NCI-H2029 (cell line): ENCODE measurements around the gene PAPSS1.
"Not testable (repeated sequence)": the region's sequence is repeated elsewhere in the genome, so short reads cannot be mapped to it uniquely, and the experiment has no call there.

Experiments
- DNase-seq: peaks from one replicate; lab custom pipeline; 2025; lab: John Stamatoyannopoulos, UW

The PAPSS1 gene

GRCh38 chr4:107689912-107690587 lies 30.0 kb downstream of the PAPSS1 start:
- DNase-seq = no peak

GRCh38 chr4:107688421-107688820 lies 31.6 kb downstream of the PAPSS1 start:
- DNase-seq = no peak

- DNase-seq = no peak
Observed at GRCh38 chr4:107685740-107686139, 34.3 kb downstream of the PAPSS1 start.

GRCh38 chr4:107683873-107684272 lies 36.2 kb downstream of the PAPSS1 start:
- no peak for DNase-seq

GRCh38 chr4:107682306-107682705 lies 37.7 kb downstream of the PAPSS1 start:
- DNase-seq = no peak

GRCh38 chr4:107669068-107669467 lies 51.0 kb downstream of the PAPSS1 start:
- no peak for DNase-seq

- no peak for DNase-seq
Observed at GRCh38 chr4:107666134-107666533, 53.9 kb downstream of the PAPSS1 start.

GRCh38 chr4:107665001-107665400 lies 55.0 kb downstream of the PAPSS1 start:
- no peak for DNase-seq

- DNase-seq = no peak
Observed at GRCh38 chr4:107658400-107659336, 61.4 kb downstream of the PAPSS1 start.

- DNase-seq = no peak
Observed at GRCh38 chr4:107655289-107655688, 64.7 kb downstream of the PAPSS1 start.

- no peak for DNase-seq
Observed at GRCh38 chr4:107654694-107655093, 65.3 kb downstream of the PAPSS1 start.

- not testable (repeated sequence) for DNase-seq
Observed at GRCh38 chr4:107651408-107651807, 68.6 kb downstream of the PAPSS1 start.

GRCh38 chr4:107650251-107650650 lies 69.8 kb downstream of the PAPSS1 start:
- no peak for DNase-seq

- no peak for DNase-seq
Observed at GRCh38 chr4:107648178-107648991, 71.6 kb downstream of the PAPSS1 start.

GRCh38 chr4:107647591-107647990 lies 72.4 kb downstream of the PAPSS1 start:
- DNase-seq = no peak

GRCh38 chr4:107645604-107646003 lies 74.4 kb downstream of the PAPSS1 start:
- DNase-seq = no peak

- DNase-seq = no peak
Observed at GRCh38 chr4:107643021-107643420, 77.0 kb downstream of the PAPSS1 start.

- DNase-seq = no peak
Observed at GRCh38 chr4:107640878-107641277, 79.2 kb downstream of the PAPSS1 start.

GRCh38 chr4:107640197-107640596 lies 79.8 kb downstream of the PAPSS1 start:
- DNase-seq = no peak

- DNase-seq = no peak
Observed at GRCh38 chr4:107635735-107636134, 84.3 kb downstream of the PAPSS1 start.

- DNase-seq = no peak
Observed at GRCh38 chr4:107631560-107631959, 88.5 kb downstream of the PAPSS1 start.

GRCh38 chr4:107630185-107630705 lies 89.8 kb downstream of the PAPSS1 start:
- no peak for DNase-seq
